Islet of Langerhans (tissue), 1 donor: ENCODE results near the gene IL1RL2.

Source experiments
- FAIRE-seq: peaks from one replicate; lab custom pipeline; 2011; peaks lifted over from hg19 to GRCh38; lab: Jason Lieb, UNC

Gene IL1RL2

GRCh38 chr2:102186791-102187495, at the start of gene IL1RL2:
TSS of gene IL1RL2 (plus strand) at chr2:102187023. CDS start at chr2:102187868, 845 bp downstream.
- no peak for FAIRE-seq

- FAIRE-seq, result no peak
Measured at GRCh38 chr2:102137138-102137537, 49.7 kb upstream of the IL1RL2 start.

DNA sequence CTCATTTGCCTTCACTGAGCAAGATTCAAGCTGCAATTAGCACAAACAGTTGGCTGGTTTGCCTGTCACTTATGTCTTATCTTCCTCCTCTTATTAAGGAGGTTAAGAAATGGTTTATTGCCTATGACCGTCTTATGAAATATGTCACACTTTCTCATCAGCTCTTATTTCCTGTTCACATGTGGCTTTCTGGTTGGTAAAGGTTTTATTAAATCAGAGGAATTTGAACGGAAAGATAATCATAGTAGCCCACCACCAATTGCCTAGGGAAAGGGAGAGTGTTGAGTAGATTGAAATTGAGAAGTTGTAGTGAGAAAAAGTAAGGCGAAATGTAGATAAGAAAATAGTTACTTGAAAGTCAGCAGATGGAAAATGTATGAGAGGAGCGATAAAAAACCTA, 48.5 kb upstream of the IL1RL2 start:
- no peak for FAIRE-seq

GRCh38 chr2:102139851-102140250, 47.0 kb upstream of the IL1RL2 start:
- no peak for FAIRE-seq

DNA sequence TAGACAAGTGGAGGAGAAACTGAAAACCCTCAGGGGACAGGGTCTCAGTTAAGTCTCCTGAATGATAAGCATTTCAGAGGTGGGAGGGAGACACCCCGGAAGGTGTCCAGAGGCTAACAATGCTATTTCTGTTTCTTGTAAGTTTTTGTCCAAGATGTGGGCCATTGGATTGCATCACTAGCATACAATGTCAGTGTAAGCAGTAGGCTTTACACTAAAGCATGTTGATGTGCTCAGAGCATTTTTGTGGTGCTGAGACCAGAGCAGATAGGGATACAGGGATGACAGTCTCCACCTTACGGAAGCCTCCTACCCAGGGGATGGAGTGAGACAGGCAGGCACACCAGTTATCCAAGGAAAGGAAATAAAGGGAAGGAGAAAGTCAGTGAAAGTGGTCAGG, 46.4 kb upstream of the IL1RL2 start:
- no peak for FAIRE-seq

- FAIRE-seq, result no peak
Measured at GRCh38 chr2:102141011-102141943, 45.5 kb upstream of the IL1RL2 start.

DNA sequence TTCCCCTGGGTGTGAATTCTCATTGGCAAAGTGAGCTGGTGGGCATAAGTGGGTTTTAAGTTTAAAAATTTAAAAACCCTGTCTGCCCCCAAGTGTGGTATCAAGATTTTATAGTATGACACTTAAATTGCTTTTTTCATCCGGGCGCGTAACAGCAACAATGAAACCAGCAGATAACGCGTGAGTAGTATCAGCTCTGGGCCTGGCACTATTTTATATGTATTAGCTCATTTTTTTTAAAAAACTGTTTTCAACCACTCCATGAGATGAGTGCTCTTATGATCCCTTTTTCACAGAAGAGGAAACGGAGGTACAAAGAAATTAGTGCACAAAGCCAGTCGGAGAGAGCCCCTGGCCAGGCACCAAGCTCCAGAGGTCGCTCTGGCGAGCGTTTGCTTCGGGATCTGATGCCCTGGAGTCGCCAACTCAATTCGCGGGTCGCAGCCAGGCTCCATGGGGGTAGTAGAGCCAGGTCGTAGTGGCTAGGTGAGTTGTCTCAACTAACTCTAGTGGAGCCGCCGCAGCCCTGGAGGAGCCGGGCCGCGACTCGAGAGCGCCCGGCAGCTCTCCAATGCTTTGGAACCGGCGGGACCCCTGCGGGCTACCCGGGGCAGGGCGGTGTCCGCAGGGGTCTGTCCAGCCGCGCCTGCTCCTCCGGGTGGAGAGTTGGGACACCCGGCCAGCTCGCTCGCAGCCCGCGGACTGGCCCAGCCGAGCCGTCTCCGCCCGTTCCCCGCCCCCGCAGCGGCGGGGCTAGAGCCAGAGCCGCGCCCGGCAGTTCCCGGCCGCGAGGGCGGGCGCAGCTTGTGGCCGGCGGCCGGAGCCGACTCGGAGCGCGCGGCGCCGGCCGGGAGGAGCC, 44.6 kb upstream of the IL1RL2 start, which contains the start of gene IL1R1:
TSS of gene IL1R1 (plus strand) at position 777 of the 859 bp plus-strand sequence. CDS start 14,979 bp downstream, outside the sequence.
- FAIRE-seq, result no peak

DNA sequence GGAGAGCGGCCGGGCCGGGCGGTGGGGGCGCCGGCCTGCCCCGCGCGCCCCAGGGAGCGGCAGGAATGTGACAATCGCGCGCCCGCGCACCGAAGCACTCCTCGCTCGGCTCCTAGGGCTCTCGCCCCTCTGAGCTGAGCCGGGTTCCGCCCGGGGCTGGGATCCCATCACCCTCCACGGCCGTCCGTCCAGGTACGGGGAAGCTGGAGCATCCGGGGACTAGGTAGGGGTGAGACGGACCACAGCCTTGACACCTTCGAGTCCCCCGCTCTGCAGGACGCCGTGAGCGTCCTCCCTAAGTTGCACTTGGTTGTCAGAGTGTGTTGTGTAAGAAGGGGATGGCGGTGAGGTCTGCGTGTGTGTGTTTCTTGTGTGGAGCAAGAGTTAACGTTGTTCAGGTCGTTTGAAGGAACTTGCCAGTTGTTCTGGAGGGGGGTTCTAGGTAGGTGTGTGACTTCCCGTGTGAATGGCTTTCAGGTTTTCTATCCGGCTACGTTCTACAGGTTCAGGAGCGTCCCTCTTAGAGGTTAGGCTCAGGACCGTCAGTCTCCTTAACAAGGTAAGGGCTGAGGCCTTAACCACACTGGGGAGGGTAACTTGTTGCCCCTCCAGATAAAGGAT, 43.9 kb upstream of the IL1RL2 start:
- FAIRE-seq, result no peak

- FAIRE-seq, result no peak
Measured at GRCh38 chr2:102143450-102143985, 43.3 kb upstream of the IL1RL2 start.

- FAIRE-seq, result no peak
Measured at GRCh38 chr2:102144128-102144527, 42.7 kb upstream of the IL1RL2 start.

DNA sequence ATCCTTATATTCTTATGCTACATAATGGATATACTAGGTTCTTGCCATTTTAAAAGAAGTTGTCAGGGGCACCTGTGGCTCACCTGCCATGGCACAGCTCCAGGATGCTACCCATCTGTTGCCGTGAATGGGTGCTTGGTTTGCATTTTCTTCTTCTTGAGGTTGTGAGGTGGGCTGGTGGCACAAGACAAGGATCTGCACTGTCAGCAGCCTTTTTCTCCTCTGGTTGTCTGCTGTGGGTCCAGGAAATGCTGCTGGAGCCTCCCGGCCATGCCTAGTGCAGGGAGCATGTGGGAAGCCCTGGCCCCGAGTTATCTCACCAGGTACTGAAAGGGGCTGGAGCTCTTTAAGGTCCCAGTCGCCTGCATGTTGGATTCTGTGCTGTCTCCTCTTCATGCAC, 41.7 kb upstream of the IL1RL2 start:
- FAIRE-seq, result no peak

DNA sequence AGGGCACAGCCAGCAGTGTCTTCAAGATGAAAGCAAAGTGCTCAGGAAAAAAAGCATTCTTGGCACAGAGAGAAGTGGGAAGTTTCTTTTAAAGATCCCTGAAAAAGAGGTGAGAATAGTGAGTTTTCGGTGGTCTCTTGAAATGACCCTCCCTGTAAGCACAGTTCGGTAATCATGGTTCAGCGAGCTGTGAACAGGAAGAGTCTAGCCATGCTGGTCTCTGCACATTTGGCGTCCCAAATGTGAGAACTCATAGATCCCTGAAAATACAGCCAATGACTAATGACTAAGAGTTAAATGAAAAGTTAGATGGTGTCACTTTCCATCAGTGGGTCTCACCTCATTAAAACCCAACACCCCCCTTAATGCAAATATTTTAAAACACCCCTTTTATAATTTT, 40.9 kb upstream of the IL1RL2 start:
- no peak for FAIRE-seq

DNA sequence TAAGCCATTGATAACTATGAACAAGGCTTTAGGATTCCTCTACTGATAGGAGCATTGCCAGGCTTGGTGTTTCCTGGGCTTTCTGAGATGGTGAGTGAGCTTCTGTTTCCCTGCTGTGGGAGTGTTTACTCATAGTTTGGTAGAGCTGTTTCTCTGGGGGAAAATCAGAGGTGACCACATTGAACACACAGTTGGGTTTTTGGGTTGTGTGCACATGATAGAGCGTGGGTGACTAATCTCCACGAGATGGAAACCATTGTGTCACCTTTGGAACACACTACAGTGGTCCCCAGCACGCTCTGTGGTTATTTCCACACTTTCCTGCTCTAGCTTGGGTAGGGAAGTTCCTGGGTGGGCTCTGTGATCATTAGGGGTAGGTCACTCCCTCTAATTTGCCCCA, 38.9 kb upstream of the IL1RL2 start:
- no peak for FAIRE-seq

DNA sequence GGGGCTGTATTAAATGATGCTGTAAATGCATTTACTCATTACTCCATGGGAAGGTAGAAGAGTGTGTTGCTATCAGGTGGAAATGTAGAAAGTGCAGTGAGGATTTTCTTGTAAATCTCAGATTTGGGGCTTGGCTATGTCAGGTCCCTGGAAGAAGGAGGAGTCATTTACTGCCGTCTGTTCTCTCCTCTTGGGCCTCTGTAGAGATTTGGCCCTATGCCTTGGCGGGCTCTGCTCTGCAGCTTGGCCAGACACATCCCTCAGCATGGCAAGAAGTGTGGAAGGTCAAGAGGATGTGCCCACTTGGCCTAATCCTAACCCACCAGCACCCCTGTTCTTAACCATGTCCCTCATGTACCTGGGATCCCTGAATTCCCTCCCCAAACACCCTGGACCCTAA, 37.6 kb upstream of the IL1RL2 start:
- no peak for FAIRE-seq

DNA sequence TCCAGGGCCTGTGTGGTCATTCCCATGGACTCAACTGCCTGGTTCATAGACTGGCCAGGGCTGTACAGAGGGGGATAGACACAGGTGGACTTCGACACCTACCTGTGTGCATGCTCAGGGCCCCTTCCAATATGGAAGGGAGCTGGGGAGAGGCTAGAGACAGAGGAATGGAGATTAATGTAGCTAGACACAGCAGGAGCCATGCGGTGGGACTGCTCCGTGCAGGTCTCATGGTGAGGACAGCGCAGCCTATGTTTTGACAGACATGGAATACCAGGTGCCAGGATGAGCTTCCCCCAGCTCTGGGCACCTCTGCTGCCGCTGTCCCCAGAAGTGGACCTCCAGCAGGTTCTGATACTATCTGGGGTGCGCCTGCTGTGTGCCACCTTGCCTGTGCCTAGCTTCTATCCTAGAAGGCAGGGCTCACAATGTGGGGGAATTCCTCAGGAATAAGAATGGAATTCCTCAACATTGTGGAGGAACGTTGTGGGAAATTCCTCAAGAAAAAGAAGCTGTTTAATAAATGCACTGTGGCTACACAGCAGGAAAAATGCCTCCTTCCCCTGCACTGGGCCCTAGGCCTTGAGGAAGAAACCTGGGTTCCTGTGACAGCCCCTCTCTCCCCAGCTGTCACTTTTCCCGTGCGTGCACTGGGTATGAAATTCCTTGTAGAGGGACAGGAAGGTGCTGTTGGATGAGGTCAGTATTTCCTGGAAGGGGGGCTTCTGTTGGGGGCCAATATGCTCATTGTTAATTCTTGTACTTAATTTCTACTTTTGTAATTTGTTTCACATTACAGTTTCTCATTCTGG, 37.0 kb upstream of the IL1RL2 start:
- no peak for FAIRE-seq

DNA sequence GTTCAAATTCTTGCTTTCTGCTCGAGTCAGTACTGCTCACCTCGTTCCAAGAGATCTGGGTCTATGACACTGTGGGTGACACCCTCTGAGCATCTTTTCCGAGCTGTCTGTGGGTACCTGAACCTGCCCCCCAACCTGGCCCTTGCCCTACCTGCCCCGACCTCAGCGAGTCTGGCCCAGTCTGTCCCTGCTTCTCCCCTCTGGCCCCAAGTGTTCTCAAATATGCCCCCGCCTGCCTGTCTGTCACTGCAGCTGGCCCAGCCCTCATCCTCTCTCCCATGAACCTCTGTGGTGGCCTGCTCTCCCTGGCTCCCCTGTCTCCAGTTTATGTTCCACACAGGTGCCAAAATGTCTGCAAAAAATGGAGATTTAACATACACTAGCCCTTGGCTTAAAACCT, 32.5 kb upstream of the IL1RL2 start:
- FAIRE-seq, result no peak

GRCh38 chr2:102154946-102155702, 31.7 kb upstream of the IL1RL2 start:
- FAIRE-seq, result no peak

DNA sequence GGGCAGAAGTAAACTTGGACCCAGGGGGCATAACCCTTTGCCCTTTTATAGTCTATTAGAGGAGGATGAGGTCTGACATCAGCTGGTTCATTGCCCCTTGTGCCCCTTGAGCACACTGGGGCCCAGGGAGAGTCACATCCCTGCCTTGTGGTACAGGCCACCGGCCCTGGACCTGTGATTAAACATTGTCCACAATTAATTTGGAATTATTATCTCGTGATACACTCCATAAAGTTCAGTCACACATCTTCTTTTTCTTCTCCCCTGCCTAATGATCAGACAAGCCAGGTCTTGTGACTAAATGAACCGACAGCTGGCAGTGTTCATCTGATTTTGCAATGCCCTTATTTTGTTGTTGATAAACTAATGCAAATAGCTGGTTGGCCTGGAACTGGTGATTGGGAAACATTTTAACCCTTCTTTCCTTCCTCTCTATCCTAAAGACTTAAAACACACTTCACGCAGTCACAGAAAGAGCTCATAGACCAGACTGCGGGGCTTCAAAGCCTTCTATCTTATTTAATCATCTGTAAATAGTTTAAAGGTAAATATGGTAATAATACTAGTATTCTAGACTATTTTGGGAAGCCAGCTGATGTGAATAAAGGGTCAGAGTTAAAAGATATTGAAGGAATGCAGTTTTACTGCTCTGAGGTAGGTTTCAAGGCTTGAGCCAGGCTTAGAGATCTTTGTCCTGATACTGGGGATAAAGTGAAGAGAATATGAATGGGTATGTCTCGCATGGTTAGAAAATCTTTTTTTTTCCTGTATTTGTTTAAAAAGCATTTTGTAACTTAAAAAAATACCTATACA, 30.9 kb upstream of the IL1RL2 start:
- no peak for FAIRE-seq
